GM19452 (cell line): ENCODE data around the gene MVB12B.

Experiments used
- ATAC-seq: cut with Tn5 transposase; IDR thresholded peaks from one replicate; pipeline ENCODE4 v1.9.1; 2021; ENCODE audit not compliant: unreplicated experiment

MVB12B gene

DNA sequence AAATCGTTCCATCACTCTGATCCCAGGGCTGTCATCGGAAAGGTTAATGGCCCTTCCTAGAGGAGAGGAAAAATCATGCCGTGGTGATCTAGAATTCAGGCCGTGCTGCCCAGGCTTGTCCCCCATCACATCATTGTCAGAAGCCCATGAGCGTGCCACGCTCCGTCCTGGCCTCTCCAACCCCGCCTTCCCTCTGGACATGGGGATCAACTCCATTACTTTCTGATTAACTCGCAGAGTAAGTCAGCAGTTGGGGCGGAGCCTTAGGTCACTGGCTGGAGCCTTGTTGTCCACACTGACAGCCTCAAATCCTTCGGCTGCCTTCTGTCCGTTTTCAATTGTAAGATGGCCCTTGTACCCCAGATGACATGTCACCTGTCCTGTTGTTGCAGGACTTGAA, 75.0 kb downstream of the MVB12B start:
- ATAC-seq, result no peak

DNA sequence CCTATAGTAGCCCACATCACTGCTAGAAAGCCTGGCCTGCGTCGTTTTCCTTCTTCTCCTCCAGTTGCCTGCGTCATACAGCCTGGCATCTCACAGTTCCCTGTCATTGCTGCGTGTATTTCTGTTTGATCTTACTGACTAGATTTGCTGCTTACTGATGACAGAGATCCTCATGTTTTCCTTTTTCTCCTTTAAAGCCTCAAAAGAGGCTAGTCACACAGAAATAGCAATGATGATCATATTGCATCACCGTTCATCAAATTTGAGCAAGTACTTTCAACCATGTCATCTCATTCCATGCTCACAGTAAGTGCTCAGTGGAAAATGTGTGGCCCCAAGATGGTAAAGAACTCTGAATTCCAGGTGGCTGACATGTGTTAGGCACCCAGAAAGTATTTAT, 76.8 kb downstream of the MVB12B start:
- no peak for ATAC-seq

DNA sequence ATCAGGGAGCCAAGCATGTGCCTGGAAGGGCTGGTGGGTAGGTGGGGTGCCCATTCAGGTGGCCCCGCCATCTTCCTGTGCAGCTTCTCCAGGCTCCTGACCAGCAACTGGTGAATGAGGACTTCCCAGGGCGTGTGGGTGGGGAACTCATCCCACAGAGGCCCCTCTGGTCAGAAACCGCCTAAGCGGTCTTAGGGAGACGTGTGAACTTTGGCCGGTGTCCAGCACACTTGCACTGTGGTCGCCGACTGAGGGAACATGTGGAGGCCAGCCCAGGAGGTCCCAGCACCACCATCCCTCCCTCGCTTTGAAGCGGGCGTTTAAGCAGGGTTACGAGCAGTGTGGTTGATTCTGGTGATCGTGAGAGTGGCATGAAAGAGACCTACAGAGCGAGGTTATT, 77.8 kb downstream of the MVB12B start:
- no peak for ATAC-seq

DNA sequence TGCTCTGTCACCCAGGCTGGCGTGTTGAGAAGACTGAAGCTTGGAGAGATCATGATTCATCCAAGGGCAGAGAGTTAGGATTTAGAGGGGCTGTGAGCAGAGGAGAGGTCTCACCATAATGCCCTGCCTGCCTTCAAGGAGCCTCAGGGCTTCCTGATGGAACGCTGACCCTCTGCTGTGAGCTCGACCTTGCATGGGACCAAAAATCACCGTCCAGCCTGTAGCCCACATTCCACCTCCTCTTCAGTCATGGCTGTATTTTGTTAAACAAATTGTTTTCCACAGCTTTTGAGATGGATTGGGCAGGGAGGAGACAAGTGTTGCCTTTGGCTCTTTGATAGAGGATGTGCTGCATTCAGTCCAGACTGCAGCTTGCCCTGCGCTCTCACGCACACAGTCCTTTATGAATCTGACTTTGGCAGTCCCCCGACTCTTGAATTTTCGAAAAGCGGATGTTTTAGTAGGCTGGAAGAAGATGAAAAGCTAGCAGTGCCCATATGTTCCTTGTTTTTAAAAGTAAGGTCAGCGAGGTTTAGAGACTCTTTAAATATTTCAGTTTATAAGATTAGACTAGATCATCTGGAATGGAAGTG, 79.5 kb downstream of the MVB12B start:
- ATAC-seq, result no peak

- ATAC-seq, result no peak
Observed at GRCh38 chr9:126407114-126407870, 80.7 kb downstream of the MVB12B start.

DNA sequence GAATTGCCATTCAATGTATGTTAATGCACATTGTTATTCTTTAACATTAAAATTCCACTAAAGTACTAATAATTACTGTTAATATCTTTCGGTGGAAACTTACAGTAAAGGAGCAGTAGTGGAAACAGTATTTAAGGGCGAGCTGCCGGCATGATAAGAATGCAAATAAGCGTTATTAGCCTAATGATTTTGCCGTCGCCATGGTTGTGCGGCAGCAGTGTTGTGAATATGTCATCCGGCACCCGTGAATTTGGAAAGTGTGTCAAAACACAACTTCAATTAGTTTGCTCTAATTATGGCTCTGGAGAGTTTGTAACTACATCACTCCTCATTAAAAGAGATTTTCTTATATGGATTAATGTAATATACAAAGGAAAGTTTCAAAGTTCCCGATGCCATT, 81.4 kb downstream of the MVB12B start:
- no peak for ATAC-seq

DNA sequence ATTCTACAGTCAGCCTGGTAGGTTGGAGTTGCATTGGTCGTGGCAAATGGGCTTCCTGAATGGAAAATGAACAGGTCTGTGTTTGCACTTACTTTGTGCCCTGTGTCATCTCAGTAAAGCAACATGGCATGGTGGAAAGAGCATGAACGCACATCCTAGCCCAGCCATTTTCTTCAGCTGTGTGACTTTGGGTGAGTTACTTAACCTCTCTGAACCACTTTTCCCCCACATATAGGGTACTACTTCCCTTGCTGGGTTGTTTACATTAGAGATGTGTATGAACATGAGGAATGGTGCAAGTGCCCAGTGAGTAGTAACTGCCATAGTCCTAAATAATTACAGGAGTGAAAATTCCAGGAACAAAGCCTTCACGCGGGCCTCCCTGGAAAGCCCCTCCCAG, 83.6 kb downstream of the MVB12B start:
- no peak for ATAC-seq

- ATAC-seq, result peak; percentile 81
Observed at GRCh38 chr9:126411225-126411947, 84.8 kb downstream of the MVB12B start.

DNA sequence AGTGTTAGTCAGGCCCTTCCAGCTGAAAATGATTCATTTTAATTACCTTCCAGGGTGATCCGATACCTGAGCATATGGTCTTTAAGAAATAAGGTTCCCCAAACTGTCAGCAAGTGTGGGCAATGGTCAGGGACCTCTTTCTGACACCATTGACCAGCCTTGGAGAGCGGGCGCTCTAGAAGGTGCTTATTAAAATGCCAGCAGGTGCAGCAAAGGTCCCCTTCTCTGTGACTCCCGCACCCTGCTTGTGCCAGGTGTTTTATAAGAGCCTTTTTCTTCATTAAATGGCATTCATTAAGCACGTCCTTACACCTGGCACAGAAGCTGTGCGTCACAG, 85.3 kb downstream of the MVB12B start:
- ATAC-seq, result peak; percentile 38

GRCh38 chr9:126412905-126413304, 86.3 kb downstream of the MVB12B start:
- no peak for ATAC-seq

DNA sequence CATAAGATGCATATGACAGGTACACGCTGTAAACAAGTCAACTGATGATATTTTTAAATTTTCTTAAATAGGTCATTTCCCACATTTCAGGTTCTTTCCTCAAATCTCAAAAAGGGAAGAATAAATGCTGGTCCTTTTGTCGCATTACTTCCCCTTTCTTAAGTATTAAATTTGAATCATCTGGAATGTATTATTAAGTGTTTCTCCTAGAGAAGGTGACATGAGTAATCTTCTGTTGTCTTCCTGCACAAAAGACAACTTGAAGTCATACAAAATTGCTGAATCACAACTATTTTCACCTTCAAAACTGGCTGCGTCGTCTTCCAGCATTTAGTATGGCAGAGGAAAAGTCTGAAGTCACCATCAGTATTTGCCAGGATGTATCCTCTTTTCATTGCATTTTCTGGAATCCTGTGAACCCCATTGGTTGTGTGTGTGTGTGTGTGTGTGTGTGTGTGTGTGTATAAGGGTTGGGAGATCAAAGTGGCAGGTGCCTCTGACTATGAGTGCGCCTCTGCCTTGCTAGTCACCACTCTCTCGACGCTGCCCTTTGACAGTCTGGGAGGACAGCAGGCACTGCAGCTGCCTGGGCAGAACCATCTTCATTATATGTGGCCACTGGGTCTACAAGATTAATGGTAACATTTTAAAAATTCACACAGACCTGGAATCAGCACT, 86.9 kb downstream of the MVB12B start:
- no peak for ATAC-seq

- ATAC-seq, result no peak
Observed at GRCh38 chr9:126415741-126416370, 89.2 kb downstream of the MVB12B start.

DNA sequence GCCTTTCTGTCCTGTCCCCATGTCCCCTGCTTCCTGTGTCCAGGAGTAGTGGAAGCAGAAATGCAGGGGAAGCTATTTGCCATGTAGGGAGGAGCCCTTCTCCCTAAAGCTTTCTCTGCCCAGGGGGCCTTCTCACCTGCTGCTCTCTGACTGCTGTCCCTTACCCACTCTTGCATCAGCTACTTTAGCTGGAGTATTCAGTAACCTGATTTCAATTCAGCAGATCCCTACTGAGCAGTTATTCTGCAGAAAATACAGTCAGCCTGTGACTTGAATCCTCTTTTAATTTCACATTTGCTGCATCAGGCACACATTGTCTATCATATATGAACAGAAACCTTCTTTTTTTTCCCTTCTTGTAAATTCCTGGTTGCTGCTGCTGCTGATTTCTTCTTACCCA, 90.4 kb downstream of the MVB12B start:
- no peak for ATAC-seq

DNA sequence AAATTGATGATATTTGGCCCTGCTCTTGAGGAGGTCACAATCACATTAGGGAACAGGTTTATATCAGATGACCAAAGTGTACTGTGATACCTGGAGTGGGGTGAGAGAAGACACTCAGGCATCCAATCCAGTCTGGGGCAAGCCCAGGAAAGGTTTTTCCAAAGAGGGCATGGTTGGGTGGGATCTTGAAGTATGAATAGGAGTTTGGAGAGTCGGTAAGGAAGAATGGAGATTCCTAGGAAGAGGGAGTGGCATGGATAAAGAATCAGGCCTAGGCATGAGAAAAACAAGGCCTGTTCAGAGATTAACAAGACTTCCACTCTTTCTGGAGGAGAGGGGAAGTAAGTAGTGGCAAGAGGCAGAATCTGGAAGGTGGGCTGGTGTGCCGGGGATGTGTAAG, 91.1 kb downstream of the MVB12B start:
- ATAC-seq, result no peak

GRCh38 chr9:126418608-126419007, 92.0 kb downstream of the MVB12B start:
- ATAC-seq, result no peak

DNA sequence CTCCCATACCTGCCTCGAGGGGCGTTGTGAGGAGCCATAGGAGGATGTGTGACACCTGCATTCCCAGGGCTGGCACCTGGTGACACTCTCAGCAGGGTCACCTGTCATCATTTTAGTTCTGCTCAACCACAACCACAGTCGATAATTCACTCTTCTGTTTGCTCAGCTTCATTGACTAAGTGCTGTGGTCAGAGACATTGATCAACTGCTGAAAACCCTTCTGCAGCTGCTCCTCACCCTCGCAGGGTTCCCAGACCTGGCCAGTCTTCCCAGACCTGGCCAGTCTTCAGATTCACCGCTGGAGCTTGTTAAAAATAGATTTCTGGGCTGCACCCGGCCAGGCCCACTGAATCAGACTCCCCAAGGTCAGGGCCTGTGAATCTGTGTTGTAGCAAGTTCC, 92.8 kb downstream of the MVB12B start:
- ATAC-seq, result no peak

- no peak for ATAC-seq
Observed at GRCh38 chr9:126420135-126420534, 93.5 kb downstream of the MVB12B start.

GRCh38 chr9:126420643-126421564, 94.3 kb downstream of the MVB12B start:
- ATAC-seq, result no peak

GRCh38 chr9:126421567-126422428, 95.2 kb downstream of the MVB12B start:
- ATAC-seq, result no peak
